ENCODE measurements around the gene PRMT2. TPM values are rescaled to one million over a fixed set of nuclear protein-coding genes. Genes with fewer than 3 reads are reported as not detected.

Gene PRMT2
- total RNA-seq, 1 donor from 2014 or later = 75.4 TPM

Other genes starting within 250 kb of the PRMT2 start
- gene DIP2A, start 176.8 kb upstream of the PRMT2 start, total RNA-seq (ENCODE audit: low replicate concordance) = 50.7 and 54.1 TPM in 2 replicates
- 0.60 and 1.0 TPM in 2 replicates for gene S100B, start 30.6 kb upstream of the PRMT2 start, total RNA-seq (ENCODE audit: low replicate concordance)